Dedifferentiated amniotic fluid mesenchymal stem cell (primary cell): ENCODE data around the gene PPP4R3A.
"Not testable (repeated sequence)": the region's sequence is repeated elsewhere in the genome, so short reads cannot be mapped to it uniquely, and the experiment has no call there.

Source experiments
- DNase-seq: peaks from one replicate; pipeline ENCODE4 v3.0.0-alpha.2; 2016; ENCODE audit errors: extremely low spot score

The PPP4R3A gene

GRCh38 chr14:91503000-91503504, 7.1 kb downstream of the PPP4R3A start:
- DNase-seq, result no peak

- DNase-seq, result no peak
Measured at GRCh38 chr14:91501951-91502930, 7.9 kb downstream of the PPP4R3A start.

DNA sequence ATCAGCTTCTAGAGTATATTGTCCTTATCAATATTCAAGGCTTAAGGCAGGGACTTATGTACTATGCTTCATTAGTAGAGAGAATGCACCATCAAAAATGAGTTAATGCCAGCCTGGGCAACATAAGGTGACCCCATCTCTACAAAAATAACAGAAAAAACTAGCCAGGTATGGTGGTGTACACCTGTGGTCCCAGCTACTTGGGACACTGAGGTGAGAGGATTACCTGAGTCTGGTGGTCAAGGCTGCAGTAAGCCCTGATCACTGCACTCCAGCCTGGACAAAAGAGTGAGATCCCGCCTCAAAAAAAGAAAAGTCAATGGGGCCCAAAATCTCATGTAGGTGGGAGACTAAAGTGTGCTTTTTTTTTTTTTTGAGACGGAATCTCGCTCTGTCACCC, 8.8 kb downstream of the PPP4R3A start:
- no peak for DNase-seq

DNA sequence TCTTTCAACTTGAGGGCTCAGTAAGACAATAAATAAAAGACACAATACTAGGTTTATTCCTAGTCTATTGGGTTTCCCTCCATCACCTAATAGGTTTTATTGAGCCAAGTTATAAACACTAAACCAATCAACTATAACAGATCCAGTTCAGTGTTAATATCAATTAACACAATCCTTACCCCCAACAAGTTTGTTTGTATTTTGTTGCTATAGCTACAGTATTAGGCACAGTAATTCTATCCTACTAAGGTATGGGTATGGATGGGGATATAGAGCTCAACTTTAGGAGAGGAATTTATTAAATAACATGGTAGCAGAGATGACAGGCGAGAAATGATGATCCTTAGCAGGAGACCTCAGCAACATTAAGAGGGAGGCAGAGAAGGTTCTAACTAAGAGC, 13.3 kb downstream of the PPP4R3A start:
- DNase-seq, result no peak

DNA sequence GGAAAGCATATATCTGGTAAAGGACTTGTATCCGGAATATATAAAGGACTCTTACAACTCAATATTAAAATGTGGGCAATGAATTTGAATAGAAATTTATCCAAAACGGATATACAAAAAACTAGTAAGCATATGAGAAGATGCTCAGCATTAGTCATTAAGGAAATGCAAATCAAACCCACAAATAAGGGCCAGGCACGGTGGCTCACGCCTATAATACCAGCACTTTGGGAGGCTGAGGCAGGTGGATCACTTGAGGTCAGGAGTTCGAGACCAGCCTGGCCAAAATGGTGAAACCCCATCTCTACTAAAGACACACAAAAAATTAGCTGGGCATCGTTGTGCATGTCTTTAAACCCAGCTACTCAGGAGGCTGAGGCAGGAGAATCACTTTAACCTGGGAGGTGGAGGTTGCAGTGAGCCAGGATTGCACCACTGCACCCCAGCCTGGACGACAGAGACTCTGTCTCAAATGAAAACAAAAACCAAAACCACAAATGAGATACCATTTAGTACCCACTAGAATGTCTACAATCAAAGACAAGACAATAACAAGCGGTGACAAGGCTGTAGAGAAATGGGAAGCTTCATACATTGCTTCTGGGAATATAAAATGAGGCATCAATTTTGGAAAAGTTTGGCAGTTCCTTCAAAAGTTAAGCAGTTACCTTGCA, 15.6 kb downstream of the PPP4R3A start:
- not testable (repeated sequence) for DNase-seq

DNA sequence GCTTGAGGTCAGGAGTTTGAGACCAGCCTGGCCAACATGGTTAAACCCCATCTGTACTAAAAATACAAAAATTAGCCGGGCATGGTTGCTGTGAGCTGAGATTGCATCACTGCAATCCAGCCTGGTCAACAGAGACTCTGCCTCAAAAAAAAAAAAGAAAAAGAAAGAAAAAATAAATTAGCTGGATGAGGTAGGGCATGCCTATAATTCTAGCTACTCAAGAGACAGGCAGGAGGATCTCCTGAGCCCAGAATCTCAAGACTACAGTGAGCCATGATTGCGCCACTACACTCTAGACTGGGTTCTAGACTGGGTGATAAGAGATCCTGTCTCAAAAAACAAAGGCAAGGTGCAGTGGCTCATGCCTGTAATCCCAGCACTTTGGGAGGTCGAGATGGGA, 16.9 kb downstream of the PPP4R3A start:
- DNase-seq, result peak; percentile 29

- no peak for DNase-seq
Measured at GRCh38 chr14:91484744-91485143, 25.4 kb downstream of the PPP4R3A start.

DNA sequence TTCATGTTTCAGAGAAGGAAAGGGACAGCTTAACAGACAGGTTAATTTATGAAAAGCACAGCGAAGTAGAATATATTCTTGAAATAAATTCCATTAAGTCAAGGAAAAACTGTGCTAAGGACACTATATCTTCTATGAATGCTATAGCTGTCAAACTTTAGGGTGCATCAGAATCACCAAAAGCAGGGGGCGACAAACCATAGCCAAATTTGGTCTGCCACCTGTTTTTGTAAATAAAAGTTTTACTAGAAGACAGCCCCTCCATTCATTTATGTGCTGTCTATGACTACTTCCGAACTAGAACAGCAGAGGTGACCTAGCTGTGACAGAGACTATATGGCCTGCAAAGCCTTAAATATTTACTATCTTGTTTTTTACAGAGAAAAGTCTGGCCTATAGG, 25.9 kb downstream of the PPP4R3A start:
- no peak for DNase-seq

DNA sequence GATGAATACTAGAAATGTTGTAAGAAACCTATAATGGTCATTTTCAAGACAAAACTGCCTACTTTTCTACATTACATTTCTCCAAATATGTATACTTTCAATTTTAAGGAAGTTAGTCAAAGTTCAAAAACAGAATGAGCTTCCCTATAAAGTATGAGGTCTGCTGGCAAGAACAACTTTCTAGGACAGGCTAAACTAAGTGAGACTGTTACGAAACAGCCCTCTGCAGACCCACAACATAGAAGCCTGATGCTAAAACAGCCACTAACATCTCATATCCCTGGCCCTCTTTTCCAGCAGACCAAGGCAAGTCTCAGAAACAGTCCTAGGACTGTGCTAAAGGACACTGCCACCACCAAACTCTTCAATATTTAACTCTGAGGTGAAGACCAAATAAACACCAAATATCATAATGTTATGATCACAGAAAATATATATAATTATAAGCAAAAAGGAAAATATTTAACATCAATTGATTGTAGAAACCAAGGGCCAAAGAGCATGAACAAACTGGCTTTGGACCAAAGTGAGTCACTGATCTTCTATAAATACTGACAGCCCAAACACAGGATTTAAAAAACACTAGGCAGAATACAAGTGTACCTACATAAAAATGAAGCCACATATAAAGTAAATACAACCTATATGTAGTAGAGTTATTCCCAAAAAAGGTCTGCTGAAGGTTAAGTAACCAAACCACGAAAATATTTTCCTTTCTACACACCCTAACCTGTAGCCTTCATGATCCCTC, 27.7 kb downstream of the PPP4R3A start:
- DNase-seq, result no peak

DNA sequence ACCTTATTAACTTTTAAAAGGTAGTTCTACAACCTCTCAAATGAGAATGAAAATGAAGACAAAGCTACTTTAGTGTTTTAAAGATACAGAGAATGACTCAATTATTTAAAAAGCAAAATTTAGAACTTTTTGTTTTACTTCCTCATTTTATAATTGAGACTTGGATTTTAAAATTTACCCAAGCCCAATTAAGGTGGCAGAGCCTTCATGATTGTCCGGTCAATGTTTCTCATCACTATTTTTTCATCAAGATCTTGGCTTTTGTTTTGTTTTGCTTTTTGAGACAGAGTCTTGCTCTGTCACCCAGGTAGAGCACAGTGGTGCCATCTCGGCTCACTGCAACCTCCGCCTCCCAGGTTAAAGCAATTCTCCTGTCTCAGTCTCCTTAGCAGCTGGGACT, 32.7 kb downstream of the PPP4R3A start:
- no peak for DNase-seq

- DNase-seq, result no peak
Measured at GRCh38 chr14:91473046-91473445, 37.1 kb downstream of the PPP4R3A start.

DNA sequence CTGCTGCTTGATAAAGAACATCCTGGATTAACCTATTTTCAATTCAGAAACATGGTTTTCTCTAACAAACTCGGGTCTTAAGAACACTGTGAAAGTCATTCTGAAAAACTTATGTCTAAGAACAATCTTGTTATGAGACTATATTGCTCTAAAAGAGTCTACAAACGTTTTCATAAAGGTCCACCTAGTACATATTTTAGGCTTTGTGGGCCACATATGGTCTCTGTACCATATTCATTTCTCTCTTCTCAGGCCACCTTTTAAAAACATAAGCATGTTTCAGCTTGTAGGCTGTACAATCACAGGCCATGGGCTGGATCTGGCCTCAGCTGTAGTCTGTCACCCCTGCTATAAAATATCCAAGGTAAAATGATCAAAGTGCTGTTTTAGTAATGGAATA, 39.9 kb downstream of the PPP4R3A start:
- DNase-seq, result no peak

DNA sequence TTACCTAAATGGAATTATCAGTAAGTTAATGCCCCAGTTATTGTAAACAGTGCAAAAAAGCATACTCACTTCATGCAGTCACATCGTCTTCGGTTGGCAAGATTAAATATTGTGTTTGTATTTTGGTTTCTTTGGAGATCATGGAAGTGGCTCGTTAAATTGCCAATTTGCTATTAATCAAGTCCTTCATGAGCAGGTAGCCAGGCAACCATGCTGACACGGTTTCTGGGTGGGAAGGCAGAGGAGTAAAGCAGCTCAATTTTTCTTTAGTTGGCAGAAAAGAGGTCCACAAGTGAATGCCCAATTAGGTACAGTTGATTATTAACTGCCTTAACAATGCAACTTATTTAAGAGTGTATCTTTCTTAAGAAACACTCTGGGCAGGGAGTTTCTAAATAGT, 43.9 kb downstream of the PPP4R3A start:
- no peak for DNase-seq

DNA sequence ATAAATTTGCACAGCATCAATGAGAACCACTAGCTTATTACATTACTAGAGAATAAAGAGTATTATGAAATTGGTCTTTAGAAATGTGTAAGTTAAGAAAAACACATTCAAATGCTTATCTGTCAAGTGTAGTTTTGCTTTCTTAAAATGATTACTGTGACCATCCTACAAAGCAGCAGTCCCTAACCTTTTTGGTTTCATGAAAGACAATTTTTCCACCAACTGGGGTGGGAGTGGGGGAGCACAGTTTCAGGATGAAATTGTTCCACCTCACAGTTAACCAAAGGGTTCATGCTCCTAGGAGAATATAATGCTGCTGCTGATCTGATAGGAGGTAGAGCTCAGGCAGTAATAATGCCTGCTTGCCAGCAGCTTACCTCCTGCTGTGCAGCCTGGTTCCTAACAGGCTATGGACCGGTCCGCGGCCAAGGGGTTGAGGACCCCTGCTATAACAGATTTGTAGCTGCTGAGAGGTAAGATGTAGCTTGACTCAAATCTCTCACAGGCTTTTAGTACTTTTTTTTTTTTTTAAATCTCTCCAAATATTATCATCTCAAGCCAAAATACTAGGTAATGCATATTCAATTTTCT, 45.4 kb downstream of the PPP4R3A start:
- DNase-seq, result no peak

- DNase-seq, result no peak
Measured at GRCh38 chr14:91458612-91459011, 51.5 kb downstream of the PPP4R3A start.

DNA sequence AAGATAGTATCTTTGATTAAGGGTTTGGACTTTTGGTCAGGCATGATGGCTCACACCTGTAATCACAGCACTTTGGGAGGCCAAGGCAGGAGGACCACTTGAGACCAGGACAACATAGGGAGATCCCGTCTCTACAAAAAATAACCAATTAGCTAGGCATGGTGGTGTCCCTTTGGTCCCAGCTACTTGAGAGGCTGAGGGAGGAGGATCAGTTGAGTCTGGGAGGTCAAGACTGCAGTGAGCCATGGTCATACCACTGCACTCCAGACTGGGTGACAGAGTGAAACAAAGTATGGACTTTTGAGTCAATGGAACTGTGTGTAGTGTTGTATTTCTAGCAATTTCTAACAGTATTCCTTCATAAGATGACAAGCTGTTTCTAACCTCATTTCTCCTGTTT, 53.8 kb downstream of the PPP4R3A start:
- no peak for DNase-seq

DNA sequence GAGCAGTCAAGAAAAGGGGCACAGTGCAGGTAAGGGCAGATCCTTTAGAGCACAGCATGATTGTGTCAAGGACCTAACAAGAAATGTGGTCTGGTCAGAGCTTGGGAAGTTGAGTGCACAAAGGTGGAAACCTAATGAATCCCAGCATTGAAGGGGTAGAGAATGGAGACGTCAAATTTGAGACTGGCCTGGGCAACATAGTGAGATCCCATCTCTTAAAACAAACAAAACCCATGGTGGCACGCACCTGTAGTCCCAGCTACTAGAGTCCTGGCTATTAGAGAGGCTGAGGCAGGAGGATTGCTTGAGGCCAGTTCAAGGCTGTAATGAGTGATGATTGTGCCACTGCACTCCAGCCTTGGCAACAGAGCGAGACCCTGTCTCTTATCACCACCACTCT, 55.5 kb downstream of the PPP4R3A start:
- no peak for DNase-seq

DNA sequence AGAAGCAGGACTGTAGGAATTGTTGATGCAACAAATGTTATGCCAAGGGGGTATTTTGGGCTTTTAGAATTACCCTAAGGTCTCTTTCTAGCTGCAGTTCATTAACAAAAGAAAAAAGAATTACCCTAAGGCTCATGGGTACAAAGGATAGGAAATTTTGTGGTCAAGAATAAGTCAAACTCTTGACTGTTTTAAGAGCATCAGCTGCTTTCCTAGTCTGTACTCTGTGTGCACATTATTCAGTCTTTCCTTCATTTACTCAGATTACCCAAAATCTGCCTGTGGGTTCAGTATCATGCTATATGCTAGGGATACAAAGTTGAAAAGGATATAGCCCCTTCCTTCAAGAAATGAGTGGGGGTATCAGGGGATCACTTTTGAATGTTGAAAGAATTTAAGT, 56.0 kb downstream of the PPP4R3A start:
- no peak for DNase-seq

DNA sequence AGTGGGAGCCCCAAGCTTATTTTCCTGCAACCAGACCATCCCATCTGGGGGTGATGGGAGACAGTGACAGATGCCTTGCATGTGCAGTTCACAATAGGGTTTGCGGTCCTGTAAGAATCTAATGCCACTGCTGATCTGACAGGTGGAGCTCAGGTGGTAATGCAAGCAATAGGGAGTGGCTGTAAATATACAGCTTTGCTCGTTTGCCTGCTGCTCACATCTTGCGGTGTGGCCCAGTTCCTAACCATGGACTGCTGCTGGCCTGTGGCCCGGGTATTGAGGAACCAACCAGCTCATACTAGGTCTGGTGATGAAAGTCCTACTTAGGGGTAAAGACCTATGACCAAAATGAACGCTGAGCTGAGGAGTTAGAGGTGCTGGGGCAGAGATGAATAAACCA, 56.4 kb downstream of the PPP4R3A start:
- no peak for DNase-seq

DNA sequence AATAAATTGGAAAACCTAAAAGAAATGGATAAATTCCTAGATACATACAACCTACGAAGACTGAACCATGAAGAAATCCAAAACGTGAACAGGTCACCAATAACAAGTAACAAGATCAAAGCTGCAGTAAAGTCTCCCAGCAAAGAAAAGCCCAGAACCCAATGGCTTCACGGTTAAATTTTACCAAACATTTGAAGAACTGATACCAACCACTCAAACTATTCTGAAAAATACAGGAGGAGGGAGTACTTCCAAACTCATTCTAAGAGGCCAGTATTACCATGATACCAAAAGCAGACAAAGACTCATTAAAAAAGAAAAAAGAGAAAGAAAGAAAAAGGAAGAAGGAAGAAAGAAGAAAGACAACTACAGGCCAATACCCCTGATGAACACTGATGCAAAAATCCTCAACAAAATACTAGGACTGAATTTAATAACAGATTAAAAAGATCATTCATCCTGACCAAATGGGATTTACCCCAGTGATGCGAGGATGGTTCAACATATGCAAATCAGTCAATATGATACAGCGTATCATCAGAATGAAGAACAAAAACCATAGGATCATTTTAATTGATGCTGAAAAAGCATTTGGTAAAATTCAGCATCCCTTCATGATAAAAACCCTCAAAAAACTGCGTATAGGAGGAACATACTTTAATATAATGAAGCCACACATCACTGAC, 65.6 kb downstream of the PPP4R3A start:
- DNase-seq, result no peak

DNA sequence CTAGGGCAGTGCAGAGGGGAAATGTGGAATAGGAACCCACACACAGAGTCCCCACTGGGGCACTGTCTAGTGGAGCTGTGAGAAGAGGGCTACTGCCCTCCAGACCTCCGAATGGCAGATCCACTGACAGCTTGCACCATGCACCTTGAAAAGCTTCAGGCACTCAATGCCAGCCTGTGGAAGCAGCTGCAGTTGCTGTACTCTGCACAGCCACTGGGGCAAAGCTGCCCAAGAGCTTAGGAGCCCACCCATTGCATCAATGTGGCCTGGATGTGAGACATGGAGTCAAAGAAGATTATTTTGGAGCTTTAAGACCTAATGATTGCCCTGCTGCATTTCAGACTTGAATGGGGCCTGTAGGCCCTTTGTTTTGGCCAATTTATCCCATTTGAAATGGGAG, 70.8 kb downstream of the PPP4R3A start:
- no peak for DNase-seq
